H1 (cell line): ENCODE data around the gene KCTD15. TPM values are rescaled to one million over a fixed set of nuclear protein-coding genes. Genes with fewer than 3 reads are reported as not detected.
A peak's percentile ranks its signal among the peaks of the same experiment; 100 is the strongest.

Experiments
- CTCF ChIA-PET: fragments of 300-600 bp; sonication (Branson Sonifier 250); formaldehyde crosslinking; loops from one replicate; lab custom pipeline; 2021; ENCODE audit not compliant: partially characterized antibody; lab: Charles Lee
- POLR2A ChIA-PET: fragments of 300-600 bp; sonication (Branson Sonifier 250); formaldehyde crosslinking; loops from one replicate; lab custom pipeline; 2021; ENCODE audit warnings: inconsistent platforms; ENCODE audit not compliant: partially characterized antibody; lab: Charles Lee
- DNase-seq, 2 experiments: peaks; one replicate each; pipeline versions ENCODE4 v3.0.0 to v3.0.0-alpha.2; 2010 to 2022; ENCODE audit warnings: low spot score in 2 of 2, low read depth in 1 of 2, mixed read lengths in 1 of 2
- FAIRE-seq: peaks from 2 replicates; lab custom pipeline; 2011; peaks lifted over from hg19 to GRCh38; lab: Jason Lieb, UNC
- H2AFZ ChIP-seq: 2 replicates; pipeline ENCODE4 v1.8.1; 2012; ENCODE audit warnings: low read length, inconsistent platforms
- H2AK5ac ChIP-seq: 2 replicates; pipeline ENCODE4 v1.6.1; 2013; ENCODE audit warnings: low read depth, low read length
- H2BK120ac ChIP-seq: replicated peaks from 2 replicates; pipeline ENCODE3; 2013; ENCODE audit warnings: low read depth, low read length, inconsistent platforms
- H2BK12ac ChIP-seq: 2 replicates; pipeline ENCODE4 v1.6.1; 2013; ENCODE audit warnings: low read depth, low read length
- H2BK15ac ChIP-seq: 2 replicates; pipeline ENCODE4 v1.6.1; 2013; ENCODE audit warnings: low read length
- H2BK20ac ChIP-seq: 2 replicates; pipeline ENCODE4 v1.6.1; 2013; ENCODE audit warnings: low read length
- H2BK5ac ChIP-seq: 2 replicates; pipeline ENCODE4 v1.6.1; 2013; ENCODE audit warnings: low read depth, low read length
- H3K14ac ChIP-seq: 2 replicates; pipeline ENCODE4 v1.6.1; 2013; ENCODE audit warnings: inconsistent platforms; ENCODE audit not compliant: insufficient read length
- H3K18ac ChIP-seq: 2 replicates; pipeline ENCODE4 v1.6.1; 2013; ENCODE audit warnings: low read length; ENCODE audit errors: extremely low read depth
- H3K23ac ChIP-seq: 2 replicates; pipeline ENCODE4 v1.6.1; 2013; ENCODE audit warnings: inconsistent platforms; ENCODE audit not compliant: insufficient read length
- H3K23me2 ChIP-seq: 2 replicates; pipeline ENCODE4 v1.6.1; 2013; ENCODE audit warnings: low read depth, low read length
- H3K27ac ChIP-seq: 2 replicates; pipeline ENCODE4 v1.6.1; 2011; ENCODE audit warnings: low read depth, low read length, inconsistent platforms
- H3K27me3 ChIP-seq, 4 experiments: replicated peaks in 1 of 4; 1 replicate in 1 of 4; 2 replicates in 3 of 4; pipeline versions ENCODE4 v1.6.1 to v1.8.1; 2011 to 2013; ENCODE audit warnings: low read length in 3 of 4, mild to moderate bottlenecking in 3 of 4, inconsistent platforms in 2 of 4, mixed read lengths in 2 of 4, moderate library complexity in 1 of 4; ENCODE audit not compliant: control insufficient read depth in 3 of 4, insufficient read depth in 3 of 4; ENCODE audit errors: extremely low read depth in 1 of 4
- H3K36me3 ChIP-seq, 4 experiments: 2 replicates each; pipeline versions ENCODE4 v1.6.1 to v1.8.1; 2011 to 2013; ENCODE audit warnings: mild to moderate bottlenecking in 4 of 4, low read length in 3 of 4, moderate library complexity in 2 of 4, control low read depth in 1 of 4, inconsistent platforms in 1 of 4; ENCODE audit not compliant: insufficient read depth in 4 of 4, control insufficient read depth in 2 of 4
- H3K4ac ChIP-seq: replicated peaks from 2 replicates; pipeline ENCODE3; 2013; ENCODE audit warnings: low read length, low read depth, mixed read lengths, inconsistent platforms; ENCODE audit not compliant: insufficient read length
- H3K4me1 ChIP-seq, 4 experiments: replicated peaks in 1 of 4; 1 replicate in 1 of 4; 2 replicates in 3 of 4; pipeline versions ENCODE4 v1.6.1 to v1.8.1; 2011 to 2013; ENCODE audit warnings: low read length in 3 of 4, inconsistent platforms in 2 of 4, mixed read lengths in 1 of 4; ENCODE audit not compliant: insufficient read depth in 4 of 4, control insufficient read depth in 3 of 4
- H3K4me2 ChIP-seq, 2 experiments: 2 replicates each; pipeline versions ENCODE4 v1.6.1 to v1.8.1; 2011 to 2013; ENCODE audit warnings: low read depth in 2 of 2, low read length in 2 of 2, control low read depth in 1 of 2, inconsistent platforms in 1 of 2, mild to moderate bottlenecking in 1 of 2; ENCODE audit not compliant: insufficient read depth in 1 of 2
- H3K4me3 ChIP-seq, 4 experiments: fragments of 200-600, 300-600 bp in 1 of 4; sonication (generic), shearing (Covaris generic), sonication (Bioruptor Twin) in 1 of 4; 2 replicates each; pipeline versions ENCODE4 v1.5.1 to v1.8.1; 2011 to 2016; ENCODE audit warnings: low read length in 4 of 4, low read depth in 3 of 4, control low read depth in 2 of 4, inconsistent platforms in 2 of 4, mild to moderate bottlenecking in 2 of 4, mixed read lengths in 1 of 4, moderate library complexity in 1 of 4; ENCODE audit not compliant: insufficient read depth in 2 of 4; ENCODE audit errors: extremely low read depth in 1 of 4
- H3K56ac ChIP-seq: replicated peaks from 2 replicates; pipeline ENCODE3; 2013; ENCODE audit warnings: low read depth, mild to moderate bottlenecking, mixed read lengths, low read length, inconsistent platforms; ENCODE audit not compliant: insufficient read length
- H3K79me1 ChIP-seq: 2 replicates; pipeline ENCODE4 v1.6.1; 2013; ENCODE audit warnings: low read depth, low read length, control low read depth
- H3K79me2 ChIP-seq, 2 experiments: 2 replicates each; pipeline versions ENCODE4 v1.6.1 to v1.8.1; 2012 to 2013; ENCODE audit warnings: low read length in 2 of 2, mild to moderate bottlenecking in 2 of 2, inconsistent platforms in 1 of 2; ENCODE audit not compliant: insufficient read depth in 2 of 2, control insufficient read depth in 1 of 2
- H3K9ac ChIP-seq, 4 experiments: replicated peaks in 1 of 4; 1 replicate in 1 of 4; 2 replicates in 3 of 4; pipeline versions ENCODE4 v1.6.1 to v1.8.1; 2011 to 2013; ENCODE audit warnings: low read depth in 3 of 4, low read length in 3 of 4, control low read depth in 2 of 4, mild to moderate bottlenecking in 2 of 4, moderate library complexity in 2 of 4, inconsistent platforms in 1 of 4; ENCODE audit errors: extremely low read depth in 1 of 4
- H3K9me3 ChIP-seq, 2 experiments: 2 replicates each; pipeline versions ENCODE4 v1.6.1 to v1.8.1; 2012 to 2013; ENCODE audit warnings: mild to moderate bottlenecking in 2 of 2, moderate library complexity in 2 of 2, control low read depth in 1 of 2, inconsistent platforms in 1 of 2, low read depth in 1 of 2, low read length in 1 of 2, mixed read lengths in 1 of 2; ENCODE audit not compliant: insufficient read depth in 2 of 2
- H4K20me1 ChIP-seq, 2 experiments: replicated peaks in 1 of 2; 2 replicates each; pipeline versions ENCODE3 to v1.8.1; 2011 to 2013; ENCODE audit warnings: inconsistent platforms in 2 of 2, low read length in 2 of 2, mild to moderate bottlenecking in 1 of 2; ENCODE audit not compliant: insufficient read depth in 2 of 2, control insufficient read depth in 1 of 2
- H4K5ac ChIP-seq: 2 replicates; pipeline ENCODE4 v1.6.1; 2013; ENCODE audit warnings: low read length, low read depth, mixed read lengths, inconsistent platforms; ENCODE audit not compliant: insufficient read length
- H4K8ac ChIP-seq: 2 replicates; pipeline ENCODE4 v1.8.0; 2013; ENCODE audit warnings: mild to moderate bottlenecking, moderate library complexity, low read length, inconsistent platforms; ENCODE audit not compliant: insufficient read depth; ENCODE audit errors: extremely low read depth
- H4K91ac ChIP-seq: replicated peaks from 2 replicates; pipeline ENCODE3; 2013; ENCODE audit warnings: low read length, mixed read lengths, inconsistent platforms; ENCODE audit not compliant: insufficient read length
- KDM1A ChIP-seq: fragments of 200-600, 300-600 bp; sonication (generic); IDR thresholded peaks from 2 replicates; pipeline ENCODE4 v1.7.1; 2016; ENCODE audit warnings: mild to moderate bottlenecking, low read length, borderline replicate concordance
- TAF1 ChIP-seq: IDR thresholded peaks from 2 replicates; pipeline ENCODE4 v1.6.1; 2011; ENCODE audit warnings: mild to moderate bottlenecking, low read depth, low read length
- WGBS, 2 experiments: shearing (Covaris generic) in 1 of 2; methylation state at CpG; one replicate each; pipeline versions ENCODE4 v1.1.6 to v1.1.7; 2013 to 2015; ENCODE audit warnings: low lambda C conversion rate in 2 of 2, mixed read lengths in 2 of 2, inconsistent platforms in 1 of 2, low coverage in 1 of 2, missing lambda C conversion rate in 1 of 2; ENCODE audit not compliant: insufficient replicate concordance in 2 of 2, insufficient coverage in 1 of 2, insufficient read length in 1 of 2; ENCODE audit errors: extremely low coverage in 1 of 2, missing lambda C conversion rate in 1 of 2; 5-methylcytosine and 5-hydroxymethylcytosine counted together
- polyA plus RNA-seq, 7 experiments: library from polyadenylated mRNA; depleted of rRNA in 3 of 7; stranded (reverse) in 5 of 7; unstranded in 2 of 7; fragments of >200 nt in 5 of 7; fragments of 200-250 nt in 2 of 7; gene quantifications; 1 replicate in 5 of 7; 2 replicates in 1 of 7; 4 replicates in 1 of 7; pipeline versions ENCODE4 v1.2.1 to v1.2.3, GENCODE V29; 2011 to 2013; ENCODE audit warnings: missing spikeins in 2 of 7, mixed read lengths in 2 of 7
- total RNA-seq: library from RNA; stranded (reverse); fragmentation: NEBNext Ultra II Directional; extraction: Animal tissue kit (Norgen Biotek cat#: 25700); gene quantifications from 2 replicates; pipeline ENCODE4 v1.2.1, GENCODE V29; 2021

Gene KCTD15
- total and polyA plus RNA-seq, 2 of the 8 experiments (the other 6 are each of a cell fraction or from before 2014, with no cell fraction given): 25.1 to 27.0 TPM

DNA sequence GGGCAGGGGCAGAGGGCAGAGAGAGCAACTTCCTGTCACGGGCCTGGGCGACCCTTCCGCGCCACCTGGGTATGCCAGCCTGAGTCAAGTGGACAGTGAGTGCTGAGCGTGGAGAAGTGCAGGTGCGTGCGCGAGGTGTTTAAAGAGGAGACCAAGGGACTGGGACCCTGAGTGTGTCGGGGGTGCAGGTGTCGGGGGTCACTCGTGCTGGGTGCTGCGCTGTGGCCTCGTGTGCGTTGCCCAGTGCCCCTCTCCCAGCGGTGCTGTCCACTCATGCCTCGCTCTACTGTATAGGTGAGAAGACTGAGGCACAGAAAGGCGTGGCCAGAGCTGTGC lies 18.9 kb upstream of the KCTD15 start:
- no peak overlapping the region for H2BK12ac ChIP-seq
- WGBS, 2 experiments: 53% methylated on average over 13 of the region's 17 CpGs; no CpG with 5 or more reads in 1 of the 2 experiments
- no peak overlapping the region for H3K4ac ChIP-seq
- no peak overlapping the region for H3K14ac ChIP-seq
- no peak overlapping the region for H2BK15ac ChIP-seq
- FAIRE-seq (no peak), DNase-seq (no peak)
- no peak overlapping the region for H4K5ac ChIP-seq
- H2AFZ ChIP-seq: no peak overlapping the region
- H4K20me1 ChIP-seq: peaks cover 4 to 13% of the 10 kb centered on the region in 2 experiments
- CTCF ChIA-PET: interaction anchor here (0.6 to 4.5 kb wide), 86 partner anchors 9 to 566 kb away, joined by 3 to 68 read pairs (median 4); partner anchors contain the start of gene KCTD15
- no peak overlapping the region for H3K4me3 ChIP-seq
- no peak overlapping the region for H2AK5ac ChIP-seq
- no peak overlapping the region for H3K23ac ChIP-seq
- no peak overlapping the region for H3K56ac ChIP-seq
- no peak overlapping the region for H2BK20ac ChIP-seq
- no peak overlapping the region for H3K18ac ChIP-seq
- no peaks in the 10 kb centered on the region for H3K9me3 ChIP-seq
- no peaks in the 10 kb centered on the region for H3K79me2 ChIP-seq
- H2BK120ac ChIP-seq: no peak overlapping the region
- peaks cover 0 to 7% (median 4%) of the 10 kb centered on the region in 4 experiments; a peak in 4 of 7 replicates for H3K4me1 ChIP-seq
- peak overlapping the region; percentile 58; the same call in 1 of the 2 replicates for H4K8ac ChIP-seq
- POLR2A ChIA-PET: interaction anchor here (0.9 to 3.4 kb wide), 8 partner anchors 14 to 367 kb away, joined by 3 to 14 read pairs (median 3); partner anchors contain the start of gene KCTD15
- no peak overlapping the region; a peak in 1 of 4 replicates for H3K4me2 ChIP-seq
- H4K91ac ChIP-seq: no peak overlapping the region
- H3K9ac ChIP-seq: no peak overlapping the region
- peaks cover 8% of the 10 kb centered on the region; the same call in 1 of the 2 replicates for H3K23me2 ChIP-seq
- peaks cover 0 to 1% (median 0%) of the 10 kb centered on the region in 4 experiments; a peak in 1 of 8 replicates for H3K36me3 ChIP-seq
- no peak overlapping the region for H3K27ac ChIP-seq
- H3K79me1 ChIP-seq: no peaks in the 10 kb centered on the region
- H2BK5ac ChIP-seq: no peak overlapping the region
- H3K27me3 ChIP-seq: peaks cover 0 to 3% (median 0%) of the 10 kb centered on the region in 4 experiments; a peak in 3 of 7 replicates
- TF ChIP-seq KDM1A: peak; percentile 33; the same call in 1 of the 2 replicates
- no peak for TF ChIP-seq TAF1
